AG04449 (cell line): ENCODE measurements around the gene UROS.

Experiments used
- CTCF ChIA-PET: fragments of 350-600 bp; formaldehyde crosslinking; extraction: SDS; loops from one replicate; lab custom pipeline; 2021; ENCODE audit warnings: antibody characterized with exemption; lab: Yijun Ruan, JAX
- POLR2A ChIA-PET: fragments of 400-600, 350-600 bp; formaldehyde crosslinking; extraction: SDS; loops from one replicate; lab custom pipeline; 2020; ENCODE audit warnings: antibody characterized with exemption, inconsistent platforms; lab: Yijun Ruan, JAX
- DNase-seq: peaks from one replicate; pipeline ENCODE4 v3.0.0-alpha.2; 2010; ENCODE audit warnings: low read depth, low spot score
- H3K4me3 ChIP-seq: 2 replicates; pipeline ENCODE4 v1.5.1; 2011; ENCODE audit warnings: low read depth, mild to moderate bottlenecking, control low read depth, low read length
- TF ChIP-seq, protein P1 (sequence below): IDR thresholded peaks from one replicate; pipeline ENCODE4 v1.5.1; 2011; ENCODE audit warnings: mild to moderate bottlenecking, moderate library complexity, low read length, control low read depth, inconsistent platforms; ENCODE audit not compliant: insufficient read depth; ENCODE audit errors: missing control alignments

UROS gene

DNA sequence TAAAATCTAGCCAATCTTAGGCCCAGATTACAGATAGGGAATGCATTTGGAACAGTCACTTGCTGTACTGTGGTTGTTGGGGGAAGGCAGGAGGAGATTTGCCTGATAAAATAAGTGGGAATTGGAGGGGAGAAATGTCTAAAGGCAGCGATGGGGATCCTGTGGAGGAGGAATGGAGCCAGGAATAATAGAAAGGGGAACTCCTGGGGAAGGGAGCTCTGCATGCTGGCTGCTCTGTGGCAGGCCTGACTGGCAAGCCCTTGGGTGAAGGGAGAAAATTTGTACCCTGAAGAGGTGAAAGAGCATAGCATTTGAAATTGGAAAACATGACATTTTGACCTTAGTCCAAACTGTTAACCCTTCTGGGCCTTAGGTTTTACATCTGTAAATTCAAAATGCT lies 61.1 kb downstream of the UROS start:
- POLR2A ChIA-PET: no interaction called here
- no peak overlapping the region for H3K4me3 ChIP-seq
- CTCF ChIA-PET: interaction anchor here (1.1 kb wide), 1 partner anchor 10 kb away, joined by 3 read pairs; no protein-coding TSS in a partner anchor
- TF ChIP-seq, protein P1, sequence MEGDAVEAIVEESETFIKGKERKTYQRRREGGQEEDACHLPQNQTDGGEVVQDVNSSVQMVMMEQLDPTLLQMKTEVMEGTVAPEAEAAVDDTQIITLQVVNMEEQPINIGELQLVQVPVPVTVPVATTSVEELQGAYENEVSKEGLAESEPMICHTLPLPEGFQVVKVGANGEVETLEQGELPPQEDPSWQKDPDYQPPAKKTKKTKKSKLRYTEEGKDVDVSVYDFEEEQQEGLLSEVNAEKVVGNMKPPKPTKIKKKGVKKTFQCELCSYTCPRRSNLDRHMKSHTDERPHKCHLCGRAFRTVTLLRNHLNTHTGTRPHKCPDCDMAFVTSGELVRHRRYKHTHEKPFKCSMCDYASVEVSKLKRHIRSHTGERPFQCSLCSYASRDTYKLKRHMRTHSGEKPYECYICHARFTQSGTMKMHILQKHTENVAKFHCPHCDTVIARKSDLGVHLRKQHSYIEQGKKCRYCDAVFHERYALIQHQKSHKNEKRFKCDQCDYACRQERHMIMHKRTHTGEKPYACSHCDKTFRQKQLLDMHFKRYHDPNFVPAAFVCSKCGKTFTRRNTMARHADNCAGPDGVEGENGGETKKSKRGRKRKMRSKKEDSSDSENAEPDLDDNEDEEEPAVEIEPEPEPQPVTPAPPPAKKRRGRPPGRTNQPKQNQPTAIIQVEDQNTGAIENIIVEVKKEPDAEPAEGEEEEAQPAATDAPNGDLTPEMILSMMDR: no peak
- no peak for DNase-seq

GRCh38 chr10:125757742-125758141 lies 65.3 kb downstream of the UROS start:
- DNase-seq: no peak
- CTCF ChIA-PET: no interaction called here
- TF ChIP-seq, protein P1: no peak
- no peak overlapping the region for H3K4me3 ChIP-seq
- POLR2A ChIA-PET: no interaction called here

DNA sequence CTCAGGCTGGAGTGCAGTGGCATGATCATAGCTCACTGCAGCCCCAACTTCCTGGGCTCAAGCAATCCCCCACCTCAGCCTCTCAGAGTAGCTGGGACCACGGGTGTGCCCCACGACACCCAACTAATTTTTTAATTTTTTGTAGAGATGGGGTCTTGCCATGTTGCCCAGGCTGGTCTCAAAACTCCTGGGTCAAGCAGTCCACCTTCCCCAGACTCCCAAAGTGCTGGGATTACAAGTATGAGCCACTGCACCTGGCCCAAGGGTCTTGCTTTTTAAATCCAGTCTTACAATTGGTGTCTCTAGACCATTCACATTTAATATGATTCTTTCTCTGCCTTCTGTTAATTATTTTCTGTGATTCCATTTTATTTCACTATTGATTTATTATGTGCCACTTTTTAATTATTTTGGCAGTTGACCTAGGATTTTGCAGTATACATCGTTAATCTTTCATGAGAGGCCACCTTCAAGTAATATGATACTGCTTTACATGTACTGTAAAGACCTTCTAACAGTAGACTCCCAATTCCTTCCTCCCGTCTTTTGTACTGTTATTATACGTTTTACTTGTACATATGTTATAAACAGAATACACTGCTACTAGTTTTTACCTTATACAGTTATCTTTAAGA lies 66.1 kb downstream of the UROS start:
- ChIA-PET CTCF (interaction anchor here (1.7 kb wide), 1 partner anchor 16 kb away, joined by 5 read pairs; no protein-coding TSS in a partner anchor), POLR2A (no interaction called here)
- H3K4me3 ChIP-seq: no peak overlapping the region
- no peak for DNase-seq
- TF ChIP-seq, protein P1: no peak

DNA sequence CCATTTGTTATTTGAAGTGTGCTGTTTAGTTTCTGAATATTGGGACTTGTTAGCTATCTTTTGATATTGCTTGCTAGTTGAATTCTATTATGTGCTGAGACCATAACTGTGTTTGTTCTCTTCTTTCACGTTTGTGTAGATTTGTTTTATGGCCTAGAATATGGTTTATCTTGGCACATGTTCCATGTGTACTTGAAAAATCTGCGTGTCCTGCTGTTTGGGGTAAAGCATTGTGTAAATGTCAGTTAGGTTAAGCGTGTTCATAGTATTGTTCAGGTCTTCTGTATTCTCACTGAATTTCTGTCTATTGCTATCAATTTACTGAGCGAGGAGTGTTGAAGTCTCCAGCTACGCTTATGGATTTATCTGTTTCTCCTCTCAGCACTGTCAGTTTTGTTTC lies 66.9 kb downstream of the UROS start:
- POLR2A ChIA-PET: no interaction called here
- TF ChIP-seq, protein P1: no peak
- CTCF ChIA-PET: interaction anchor here (1.7 kb wide), 1 partner anchor 16 kb away, joined by 5 read pairs; no protein-coding TSS in a partner anchor
- DNase-seq: no peak
- no peak overlapping the region for H3K4me3 ChIP-seq

DNA sequence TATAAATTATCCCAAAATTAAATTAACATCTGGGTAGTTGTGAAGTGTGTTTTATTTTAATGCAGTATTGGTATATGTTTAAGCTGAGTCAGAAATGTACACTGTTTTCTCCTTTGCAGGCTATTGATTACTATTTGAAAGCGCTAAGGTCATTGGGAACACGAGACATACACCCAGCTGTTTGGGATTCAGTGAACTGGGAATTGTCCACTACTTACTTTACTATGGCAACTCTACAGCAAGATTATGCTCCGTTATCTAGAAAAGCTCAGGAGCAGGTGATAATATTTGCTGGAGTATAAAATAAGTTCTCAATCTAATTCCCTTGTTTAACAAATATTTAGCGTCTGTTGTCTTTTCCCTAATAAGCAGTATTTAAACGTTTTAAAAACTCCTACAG lies 75.6 kb downstream of the UROS start:
- TF ChIP-seq, protein P1: no peak
- POLR2A ChIA-PET: no interaction called here
- CTCF ChIA-PET: no interaction called here
- no peak for DNase-seq
- no peak overlapping the region for H3K4me3 ChIP-seq

- ChIA-PET CTCF (no interaction called here), POLR2A (no interaction called here)
- no peak overlapping the region for H3K4me3 ChIP-seq
- TF ChIP-seq, protein P1: no peak
- DNase-seq: no peak
Observed at GRCh38 chr10:125744909-125745308, 78.1 kb downstream of the UROS start.
